H1 (cell line): ENCODE measurements around the gene CHST8. TPM values are rescaled to one million over a fixed set of nuclear protein-coding genes. Genes with fewer than 3 reads are reported as not detected.

ENCODE experiments used
- BRCA1 ChIP-seq: IDR thresholded peaks from 2 replicates; pipeline ENCODE4 v1.6.1; 2012; ENCODE audit warnings: low read depth, low read length, improper control_type of control experiment
- CHD7 ChIP-seq: fragments of 300-600 bp; sonication (generic); IDR thresholded peaks from 2 replicates; pipeline ENCODE4 v1.7.1; 2012; ENCODE audit warnings: low read length, moderate library complexity, mild to moderate bottlenecking, inconsistent platforms; ENCODE audit not compliant: insufficient replicate concordance
- MAFK ChIP-seq: IDR thresholded peaks from 2 replicates; pipeline ENCODE4 v1.6.1; 2012; ENCODE audit warnings: low read depth, mild to moderate bottlenecking, improper control_type of control experiment, low read length
- PHF8 ChIP-seq: fragments of 200-600 bp; sonication (generic); conservative IDR thresholded peaks from 2 replicates; pipeline ENCODE4 v1.7.1; 2012; ENCODE audit warnings: low read depth, mild to moderate bottlenecking, inconsistent platforms, low read length, moderate library complexity
- polyA plus RNA-seq, 7 experiments: library from polyadenylated mRNA; depleted of rRNA in 3 of 7; stranded (reverse) in 5 of 7; unstranded in 2 of 7; fragments of >200 nt in 5 of 7; fragments of 200-250 nt in 2 of 7; gene quantifications; 1 replicate in 5 of 7; 2 replicates in 1 of 7; 4 replicates in 1 of 7; pipeline versions ENCODE4 v1.2.1 to v1.2.3, GENCODE V29; 2011 to 2013; ENCODE audit warnings: missing spikeins in 2 of 7, mixed read lengths in 2 of 7
- total RNA-seq: library from RNA; stranded (reverse); fragmentation: NEBNext Ultra II Directional; extraction: Animal tissue kit (Norgen Biotek cat#: 25700); gene quantifications from 2 replicates; pipeline ENCODE4 v1.2.1, GENCODE V29; 2021

CHST8 gene
- total and polyA plus RNA-seq, 2 of the 8 experiments (the other 6 are each of a cell fraction or from before 2014, with no cell fraction given): 10.8 to 28.2 TPM

DNA sequence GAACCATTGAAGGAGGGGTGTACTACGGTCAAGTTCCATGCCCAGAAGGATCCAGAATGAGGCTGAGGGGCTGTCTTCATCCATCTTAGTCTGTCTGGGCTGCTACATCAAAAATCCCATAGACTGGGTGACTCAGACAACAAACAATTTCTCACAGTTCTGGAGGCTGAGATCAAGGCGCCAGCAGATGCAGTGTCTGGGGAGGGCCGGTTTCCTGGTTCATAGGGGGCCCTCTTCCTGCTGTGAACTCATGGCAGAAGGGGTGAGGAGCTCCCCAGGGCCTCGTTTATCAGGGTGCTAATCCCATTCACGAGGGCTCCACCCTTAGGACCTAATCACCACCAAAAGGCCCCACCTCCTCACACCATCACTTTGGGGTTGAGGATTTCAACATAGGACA lies 160.2 kb downstream of the CHST8 start (continued):
- TF ChIP-seq CHD7 (no peak), PHF8 (no peak), MAFK (no peak), BRCA1 (no peak)
